SK-N-SH (cell line): ENCODE results near the gene TMEM231. TPM values are rescaled to one million over a fixed set of nuclear protein-coding genes. Genes with fewer than 3 reads are reported as not detected.

Experiments used
- CTCF ChIA-PET: fragments of 300-600, 350-600 bp; formaldehyde crosslinking; extraction: SDS; loops from one replicate; lab custom pipeline; 2021; lab: Yijun Ruan, JAX
- POLR2A ChIA-PET: fragments of 350-600 bp; sonication (Branson Sonifier 250); formaldehyde crosslinking; extraction: SDS; loops from one replicate; lab custom pipeline; 2020; ENCODE audit warnings: antibody characterized with exemption, inconsistent platforms; lab: Yijun Ruan, JAX
- DNase-seq: peaks from one replicate; pipeline ENCODE4 v3.0.0; 2012
- H2AFZ ChIP-seq: fragments of 200-600 bp; sonication (generic); 2 replicates; pipeline ENCODE4 v1.8.1; 2016; ENCODE audit warnings: antibody characterized with exemption, mild to moderate bottlenecking, low read depth
- H3F3A ChIP-seq: fragments of 200-600 bp; sonication (generic); replicated peaks from 2 replicates; pipeline ENCODE3; 2016; ENCODE audit warnings: antibody characterized with exemption, mild to moderate bottlenecking; ENCODE audit not compliant: insufficient read depth
- H3K27ac ChIP-seq, 2 experiments: fragments of 200-500 bp in 1 of 2; fragments of 200-600 bp in 1 of 2; sonication (Bioruptor generic) in 1 of 2; sonication (generic), shearing (Covaris generic) in 1 of 2; 2 replicates each; pipeline versions ENCODE4 v1.5.1 to v1.6.1; 2014 to 2016; ENCODE audit warnings: low read depth in 2 of 2, inconsistent platforms in 1 of 2, low read length in 1 of 2, mild to moderate bottlenecking in 1 of 2, mixed read lengths in 1 of 2
- H3K27me3 ChIP-seq: fragments of 200-600 bp; sonication (generic), shearing (Covaris generic); 2 replicates; pipeline ENCODE4 v1.6.1; 2016; ENCODE audit warnings: mixed run types; ENCODE audit not compliant: insufficient read depth
- H3K36me3 ChIP-seq, 2 experiments: fragments of 200-500 bp in 1 of 2; fragments of 200-600 bp in 1 of 2; sonication (Bioruptor generic) in 1 of 2; sonication (generic) in 1 of 2; replicated peaks in 1 of 2; 2 replicates each; pipeline versions ENCODE3 to v1.5.1; 2014 to 2016; ENCODE audit warnings: low read length in 1 of 2, mild to moderate bottlenecking in 1 of 2; ENCODE audit not compliant: insufficient read depth in 2 of 2, control insufficient read depth in 1 of 2
- H3K4me1 ChIP-seq, 2 experiments: fragments of 200-500 bp in 1 of 2; fragments of 200-600 bp in 1 of 2; sonication (Bioruptor generic) in 1 of 2; sonication (generic), shearing (Covaris generic) in 1 of 2; 2 replicates each; pipeline versions ENCODE4 v1.5.1 to v1.6.1; 2014 to 2016; ENCODE audit warnings: low read depth in 1 of 2, low read length in 1 of 2, mixed run types in 1 of 2; ENCODE audit not compliant: insufficient read depth in 2 of 2, control insufficient read depth in 1 of 2
- H3K4me2 ChIP-seq: fragments of 200-600 bp; sonication (generic), shearing (Covaris generic); 2 replicates; pipeline ENCODE4 v1.6.1; 2017; ENCODE audit warnings: mixed run types
- H3K4me3 ChIP-seq, 2 experiments: fragments of 200-500 bp in 1 of 2; fragments of 200-600 bp in 1 of 2; sonication (Bioruptor generic) in 1 of 2; sonication (generic), shearing (Covaris generic) in 1 of 2; 2 replicates each; pipeline versions ENCODE4 v1.5.1 to v1.8.1; 2014 to 2016; ENCODE audit warnings: low read depth in 2 of 2, inconsistent platforms in 1 of 2, low read length in 1 of 2, mild to moderate bottlenecking in 1 of 2, mixed read lengths in 1 of 2, moderate library complexity in 1 of 2
- H3K79me2 ChIP-seq: fragments of 200-600 bp; sonication (generic); 2 replicates; pipeline ENCODE4 v1.8.1; 2017; ENCODE audit warnings: mild to moderate bottlenecking; ENCODE audit not compliant: insufficient read depth
- H3K9ac ChIP-seq: fragments of 200-600 bp; sonication (generic); 2 replicates; pipeline ENCODE4 v1.6.1; 2017; ENCODE audit warnings: mixed run types
- H3K9me2 ChIP-seq: fragments of 200-600 bp; sonication (generic); 2 replicates; pipeline ENCODE4 v1.6.1; 2017; ENCODE audit warnings: mixed run types
- H3K9me3 ChIP-seq: fragments of 200-600 bp; sonication (generic); 2 replicates; pipeline ENCODE4 v1.6.1; 2017; ENCODE audit warnings: mixed run types, mild to moderate bottlenecking, moderate library complexity
- H4K20me1 ChIP-seq: fragments of 200-600 bp; sonication (generic); 2 replicates; pipeline ENCODE4 v1.6.1; 2017; ENCODE audit warnings: mild to moderate bottlenecking, mixed run types; ENCODE audit not compliant: insufficient read depth
- CTCF ChIP-seq: fragments of 200-600 bp; sonication (generic); IDR thresholded peaks from 2 replicates; pipeline ENCODE4 v1.6.1; 2017; ENCODE audit warnings: antibody characterized with exemption, mild to moderate bottlenecking, moderate library complexity
- ELF1 ChIP-seq: IDR thresholded peaks from 2 replicates; pipeline ENCODE4 v1.4.0; 2012
- EZH2phosphoT487 ChIP-seq: fragments of 200-600 bp; sonication (generic); IDR thresholded peaks from 2 replicates; pipeline ENCODE4 v1.6.1; 2017; ENCODE audit warnings: low read depth, mixed run types, mild to moderate bottlenecking, antibody characterized with exemption, moderate library complexity, borderline replicate concordance
- FOSL2 ChIP-seq: IDR thresholded peaks from 2 replicates; pipeline ENCODE4 v1.4.0; 2012; ENCODE audit warnings: low read depth, mild to moderate bottlenecking, moderate library complexity, borderline replicate concordance
- FOXM1 ChIP-seq: IDR thresholded peaks from 2 replicates; pipeline ENCODE4 v1.4.0; 2012; ENCODE audit warnings: low read depth, mild to moderate bottlenecking
- IRF3 ChIP-seq: fragments of 150-350 bp; IDR thresholded peaks from 2 replicates; pipeline ENCODE4 v1.6.1; 2016; ENCODE audit warnings: mild to moderate bottlenecking, low read depth, low read length
- JUND ChIP-seq: IDR thresholded peaks from 2 replicates; pipeline ENCODE4 v1.4.0; 2012
- MXI1 ChIP-seq: IDR thresholded peaks from 2 replicates; pipeline ENCODE4 v1.6.1; 2012; ENCODE audit warnings: mild to moderate bottlenecking, low read depth, low read length, improper control_type of control experiment
- NFIC ChIP-seq: IDR thresholded peaks from 2 replicates; pipeline ENCODE4 v1.4.0; 2012; ENCODE audit warnings: borderline replicate concordance
- NRF1 ChIP-seq: IDR thresholded peaks from 2 replicates; pipeline ENCODE4 v1.6.1; 2012; ENCODE audit warnings: low read depth, mild to moderate bottlenecking, low read length
- RCOR1 ChIP-seq: fragments of 150-350 bp; IDR thresholded peaks from 2 replicates; pipeline ENCODE4 v1.6.1; 2017; ENCODE audit warnings: antibody characterized with exemption, low read length
- REST ChIP-seq: IDR thresholded peaks from 2 replicates; pipeline ENCODE4 v1.6.1; 2012; ENCODE audit warnings: mild to moderate bottlenecking, low read depth, low read length, moderate library complexity
- SIN3A ChIP-seq: IDR thresholded peaks from 2 replicates; pipeline ENCODE4 v1.6.1; 2012; ENCODE audit warnings: low read depth, mild to moderate bottlenecking, low read length, moderate library complexity, borderline replicate concordance
- SMC3 ChIP-seq: IDR thresholded peaks from 2 replicates; pipeline ENCODE4 v1.6.1; 2012; ENCODE audit warnings: low read depth, low read length, improper control_type of control experiment
- USF2 ChIP-seq: fragments of 150-350 bp; IDR thresholded peaks from 2 replicates; pipeline ENCODE4 v1.6.1; 2017; ENCODE audit warnings: antibody characterized with exemption, low read length, low read depth, borderline replicate concordance
- ZBTB33 ChIP-seq: IDR thresholded peaks from 2 replicates; pipeline ENCODE4 v1.4.0; 2012; ENCODE audit warnings: low read depth, borderline replicate concordance
- WGBS: methylation state at CpG from one replicate; pipeline ENCODE4 v1.1.6; 2017; ENCODE audit warnings: low lambda C conversion rate; 5-methylcytosine and 5-hydroxymethylcytosine counted together
- polyA plus RNA-seq, 3 experiments: library from polyadenylated mRNA; depleted of rRNA; stranded (reverse); fragments of >200 nt; gene quantifications; 2 replicates each; pipeline ENCODE4 v1.2.3, GENCODE V29; 2012

Gene TMEM231
- polyA plus RNA-seq, 1 of the 3 experiments (the other 2 are of a cell fraction), result 18.1 TPM

- POLR2A ChIA-PET, result interaction anchor here (0.7 kb wide), 1 partner anchor 32 kb away, joined by 4 read pairs; no protein-coding TSS in a partner anchor
- 48% methylated on average over 10 of the region's 43 CpGs for WGBS
- Histone ChIP-seq H3K9ac (no peak within 1 kb of the TSS), H3F3A (peaks cover 4% of the 10 kb centered on the region), H3K4me3 (peak within 1 kb of the TSS in 1 of 2 experiments; percentile 37; a peak in 2 of 4 replicates), H3K9me2 (no peaks in the 10 kb centered on the region), H3K9me3 (no peaks in the 10 kb centered on the region), H3K79me2 (no peaks in the 10 kb centered on the region), H3K27ac (no peak within 1 kb of the TSS), H3K4me1 (peaks cover 7 to 12% of the 10 kb centered on the region in 2 experiments; a peak in 2 of 4 replicates), H4K20me1 (no peaks in the 10 kb centered on the region), H3K36me3 (no peaks in the 10 kb centered on the region), H3K27me3 (no peaks in the 10 kb centered on the region), H2AFZ (no peak within 1 kb of the TSS), H3K4me2 (peak within 1 kb of the TSS; percentile 60; the same call in 1 of the 2 replicates)
- TF ChIP-seq SIN3A, result no peak
- TF ChIP-seq NFIC, result no peak
- no peak for TF ChIP-seq RCOR1
- TF ChIP-seq SMC3, result no peak
- CTCF ChIA-PET, result interaction anchor here (1.0 to 2.7 kb wide), 6 partner anchors 22 to 296 kb away, joined by 3 to 15 read pairs (median 4); no protein-coding TSS in a partner anchor
- peak; percentile 67 for DNase-seq
Observed at GRCh38 chr16:75495076-75495674, 60.9 kb downstream of the TMEM231 start, which contains the start of gene CHST6. TSS of gene CHST6 (minus strand) at chr16:75495441. CDS start at chr16:75479828, 15,613 bp downstream.

GRCh38 chr16:75494661-75495075, 61.4 kb downstream of the TMEM231 start:
- Histone ChIP-seq H3K4me2 (no peak overlapping the region), H3K27me3 (no peaks in the 10 kb centered on the region), H3K4me1 (peaks cover 7 to 12% of the 10 kb centered on the region in 2 experiments; a peak in 2 of 4 replicates), H3K9me2 (no peaks in the 10 kb centered on the region), H3F3A (peaks cover 4% of the 10 kb centered on the region), H3K4me3 (peak overlapping the region in 1 of 2 experiments; percentile 37; a peak in 1 of 4 replicates), H4K20me1 (no peaks in the 10 kb centered on the region), H3K9me3 (no peaks in the 10 kb centered on the region), H3K36me3 (no peaks in the 10 kb centered on the region), H3K9ac (no peak overlapping the region), H3K79me2 (no peaks in the 10 kb centered on the region), H3K27ac (no peak overlapping the region), H2AFZ (no peak overlapping the region)
- no peak for DNase-seq
- WGBS, result 80% methylated on average over 26 of the region's 26 CpGs
- CTCF ChIA-PET, result interaction anchor here (1.0 to 2.7 kb wide), 6 partner anchors 22 to 295 kb away, joined by 3 to 15 read pairs (median 4); no protein-coding TSS in a partner anchor
- POLR2A ChIA-PET, result no interaction called here
- TF ChIP-seq MXI1 (no peak), EZH2phosphoT487 (no peak), RCOR1 (no peak), FOXM1 (no peak), CTCF (no peak), NRF1 (no peak), REST (no peak), ZBTB33 (no peak), ELF1 (no peak), FOSL2 (no peak), IRF3 (no peak), USF2 (no peak), SIN3A (no peak), JUND (no peak)
